Peyer's patch (tissue), 4 donors: Measurements from ENCODE around the gene DCHS2.

Experiments
- CTCF ChIP-seq, 6 experiments: fragments of 450-650 bp in 4 of 6; fragments of 200-600 bp in 2 of 6; sonication (generic) in 1 of 6; IDR thresholded peaks; one replicate each; pipeline ENCODE4 v1.5.1; 2017 to 2019; ENCODE audit warnings: antibody characterized with exemption in 6 of 6, mild to moderate bottlenecking in 3 of 6, moderate library complexity in 1 of 6
- POLR2A ChIP-seq, 2 donors: fragments of 450-650 bp; IDR thresholded peaks; one replicate each; pipeline ENCODE4 v1.5.1; 2017; ENCODE audit warnings: antibody characterized with exemption in 2 of 2, mild to moderate bottlenecking in 2 of 2, moderate library complexity in 2 of 2

GRCh38 chr4:154464654-154465053, 26.9 kb downstream of the DCHS2 start:
- TF ChIP-seq CTCF (IDR thresholded peaks at IDR 0.05) (no peak), POLR2A (IDR thresholded peaks at IDR 0.05) (no peak)
